ENCODE data around the gene TMPRSS6. TPM values are rescaled to one million over a fixed set of nuclear protein-coding genes. Genes with fewer than 3 reads are reported as not detected.

Gene TMPRSS6
- total and polyA plus RNA-seq, 2 experiments from 2014 or later: 0.05 TPM; not detected in 1

DNA sequence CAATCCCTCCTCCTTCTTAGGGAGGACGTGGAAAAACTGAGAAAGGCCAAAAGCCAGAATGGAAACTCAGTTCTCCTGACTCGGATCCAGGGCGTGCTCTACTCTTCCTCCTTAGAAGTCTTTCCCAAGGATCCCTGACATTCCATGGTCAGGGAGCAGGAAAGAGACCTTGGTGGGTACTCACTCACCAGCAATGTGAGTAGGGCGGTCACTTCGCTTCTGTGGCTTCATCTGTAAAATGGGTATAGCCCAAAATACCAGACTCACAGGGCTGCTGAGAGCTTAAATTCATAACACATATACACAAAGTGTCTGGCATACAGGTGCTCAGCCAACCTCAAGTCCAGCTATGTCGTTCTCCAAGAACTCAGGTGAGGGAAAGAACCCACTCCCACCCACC lies 58.6 kb downstream of the TMPRSS6 start:
- 64 to 71% methylated on average over 6 of the region's 6 CpGs for WGBS, 2 experiments (ENCODE audit: low coverage in 1 of 2, low lambda C conversion rate in 2 of 2, missing lambda C conversion rate in 2 of 2)
- H3K79me2 ChIP-seq (ENCODE audit: insufficient read depth): no peaks in the 10 kb centered on the region
- H3K27ac ChIP-seq: no peak overlapping the region
- H3K4me3 ChIP-seq: no peak overlapping the region
- H3K9me3 ChIP-seq (ENCODE audit: low read depth): no peaks in the 10 kb centered on the region
- H4K20me1 ChIP-seq (ENCODE audit: insufficient read depth): no peaks in the 10 kb centered on the region
- peaks cover 22% of the 10 kb centered on the region for H3K4me1 ChIP-seq (ENCODE audit: insufficient read depth)
- no peaks in the 10 kb centered on the region for H3K27me3 ChIP-seq (replicated peaks; ENCODE audit: insufficient read depth)
- no peak overlapping the region for H3K9ac ChIP-seq
- in situ Hi-C loops (cut with MboI): no loop called here
- H3K4me2 ChIP-seq (ENCODE audit: unreplicated experiment): no peak overlapping the region
- no peak for TF ChIP-seq EZH2phosphoT487 (IDR thresholded peaks at IDR 0.05; ENCODE audit: insufficient read depth, low read depth)
- no peak for TF ChIP-seq EZH2 (IDR thresholded peaks at IDR 0.05; ENCODE audit: insufficient read depth, poor library complexity, severe bottlenecking)
- H3K9me2 ChIP-seq (ENCODE audit: insufficient read depth): no peaks in the 10 kb centered on the region
- peaks cover 7% of the 10 kb centered on the region; the same call in 1 of the 2 replicates for H3F3A ChIP-seq (ENCODE audit: insufficient read depth)
- no peaks in the 10 kb centered on the region; the same call in 1 of the 2 replicates for H3K36me3 ChIP-seq (ENCODE audit: low read depth)
- no peak for DNase-seq
- no peak overlapping the region for H2AFZ ChIP-seq

DNA sequence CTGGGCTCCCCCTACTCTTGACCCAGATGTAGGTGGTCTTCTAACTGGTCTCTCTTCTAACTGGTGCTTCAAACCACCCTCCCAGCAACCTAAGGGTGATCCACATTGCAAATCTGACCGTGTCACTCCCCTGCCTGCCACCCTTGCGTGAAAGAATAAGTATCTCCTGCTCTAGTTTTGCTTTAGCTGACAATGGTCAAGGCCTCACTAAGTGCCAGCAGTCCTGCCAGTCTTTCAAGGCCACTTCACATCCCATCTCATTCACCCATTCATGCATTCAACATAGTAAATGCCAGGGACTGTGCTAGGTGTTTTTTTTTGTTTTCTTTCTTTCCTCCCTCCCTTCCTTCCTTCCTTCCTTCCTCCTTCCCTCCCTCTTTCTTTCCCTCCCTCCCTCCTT lies 60.3 kb downstream of the TMPRSS6 start:
- peaks cover 7% of the 10 kb centered on the region; the same call in 1 of the 2 replicates for H3F3A ChIP-seq (ENCODE audit: insufficient read depth)
- H3K36me3 ChIP-seq (ENCODE audit: low read depth): no peaks in the 10 kb centered on the region
- no peak overlapping the region for H2AFZ ChIP-seq
- DNase-seq: no peak
- no peaks in the 10 kb centered on the region for H4K20me1 ChIP-seq (ENCODE audit: insufficient read depth)
- no peak overlapping the region for H3K27ac ChIP-seq
- no peaks in the 10 kb centered on the region for H3K27me3 ChIP-seq (replicated peaks; ENCODE audit: insufficient read depth)
- in situ Hi-C loops (cut with MboI): no loop called here
- peaks cover 22% of the 10 kb centered on the region for H3K4me1 ChIP-seq (ENCODE audit: insufficient read depth)
- H3K9me2 ChIP-seq (ENCODE audit: insufficient read depth): no peaks in the 10 kb centered on the region
- H3K4me3 ChIP-seq: no peak overlapping the region
- 89 to 90% methylated on average over 2 of the region's 2 CpGs for WGBS, 2 experiments (ENCODE audit: low coverage in 1 of 2, low lambda C conversion rate in 2 of 2, missing lambda C conversion rate in 2 of 2)
- TF ChIP-seq EZH2 (IDR thresholded peaks at IDR 0.05; ENCODE audit: insufficient read depth, poor library complexity, severe bottlenecking) (no peak), EZH2phosphoT487 (IDR thresholded peaks at IDR 0.05; ENCODE audit: insufficient read depth, low read depth) (no peak)
- no peak overlapping the region for H3K4me2 ChIP-seq (ENCODE audit: unreplicated experiment)
- H3K9ac ChIP-seq: no peak overlapping the region
- H3K9me3 ChIP-seq (ENCODE audit: low read depth): no peaks in the 10 kb centered on the region
- H3K79me2 ChIP-seq (ENCODE audit: insufficient read depth): no peaks in the 10 kb centered on the region

DNA sequence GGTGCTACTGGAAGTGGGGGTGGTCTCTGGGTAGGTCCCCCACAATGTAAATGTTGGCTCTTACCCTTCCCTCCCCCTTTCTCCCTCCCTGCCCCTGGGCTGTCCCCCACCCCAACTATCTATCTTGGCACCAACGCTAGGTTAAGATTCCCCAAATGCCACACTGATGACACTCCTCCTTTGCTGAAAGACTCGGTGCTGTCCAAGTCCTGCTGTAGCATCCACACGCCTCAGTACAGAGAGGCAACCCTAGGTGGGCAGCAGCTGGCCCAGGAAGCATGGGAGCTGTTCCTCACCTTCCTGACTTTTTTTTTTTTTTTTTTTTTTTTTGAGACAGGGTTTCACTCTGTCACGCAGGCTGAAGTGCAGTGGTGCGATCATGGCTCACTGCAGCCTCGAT lies 61.4 kb downstream of the TMPRSS6 start:
- no peak overlapping the region for H3K27ac ChIP-seq
- in situ Hi-C loops (cut with MboI): no loop called here
- H3K36me3 ChIP-seq (ENCODE audit: low read depth): no peaks in the 10 kb centered on the region
- 71% methylated on average over 6 of the region's 6 CpGs for WGBS, 2 experiments (ENCODE audit: low coverage in 1 of 2, low lambda C conversion rate in 2 of 2, missing lambda C conversion rate in 2 of 2)
- no peak overlapping the region for H3K4me2 ChIP-seq (ENCODE audit: unreplicated experiment)
- no peaks in the 10 kb centered on the region for H3K27me3 ChIP-seq (replicated peaks; ENCODE audit: insufficient read depth)
- H3K4me1 ChIP-seq (ENCODE audit: insufficient read depth): peaks cover 14% of the 10 kb centered on the region
- TF ChIP-seq EZH2 (IDR thresholded peaks at IDR 0.05; ENCODE audit: insufficient read depth, poor library complexity, severe bottlenecking) (no peak), EZH2phosphoT487 (IDR thresholded peaks at IDR 0.05; ENCODE audit: insufficient read depth, low read depth) (no peak)
- no peaks in the 10 kb centered on the region for H4K20me1 ChIP-seq (ENCODE audit: insufficient read depth)
- peak; percentile 50 for DNase-seq
- no peak overlapping the region for H3K9ac ChIP-seq
- no peaks in the 10 kb centered on the region for H3K9me3 ChIP-seq (ENCODE audit: low read depth)
- H3K79me2 ChIP-seq (ENCODE audit: insufficient read depth): no peaks in the 10 kb centered on the region
- peaks cover 6% of the 10 kb centered on the region; the same call in 1 of the 2 replicates for H3F3A ChIP-seq (ENCODE audit: insufficient read depth)
- H3K9me2 ChIP-seq (ENCODE audit: insufficient read depth): no peaks in the 10 kb centered on the region
- no peak overlapping the region for H3K4me3 ChIP-seq
- H2AFZ ChIP-seq: no peak overlapping the region

DNA sequence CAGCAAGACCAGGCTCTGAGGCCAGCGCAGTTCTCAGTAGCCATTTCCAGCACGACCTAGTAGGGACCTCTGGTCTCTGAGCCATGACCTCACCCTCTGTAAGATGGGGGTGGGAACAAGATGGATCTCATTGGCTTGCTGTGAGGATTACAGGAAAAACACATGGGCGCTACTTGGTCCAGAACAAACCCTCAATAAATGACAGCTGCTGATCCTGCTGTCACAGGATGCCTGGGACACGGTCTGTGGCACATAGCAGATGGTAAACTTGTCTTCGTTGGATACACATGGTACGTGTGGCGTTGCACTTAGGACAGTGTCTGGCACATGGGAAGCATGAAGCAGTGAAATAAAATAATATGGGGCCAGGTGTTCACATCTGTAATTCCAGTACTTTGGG lies 62.5 kb downstream of the TMPRSS6 start:
- 80 to 82% methylated on average over 7 of the region's 7 CpGs for WGBS, 2 experiments (ENCODE audit: low coverage in 1 of 2, low lambda C conversion rate in 2 of 2, missing lambda C conversion rate in 2 of 2)
- DNase-seq: no peak

DNA sequence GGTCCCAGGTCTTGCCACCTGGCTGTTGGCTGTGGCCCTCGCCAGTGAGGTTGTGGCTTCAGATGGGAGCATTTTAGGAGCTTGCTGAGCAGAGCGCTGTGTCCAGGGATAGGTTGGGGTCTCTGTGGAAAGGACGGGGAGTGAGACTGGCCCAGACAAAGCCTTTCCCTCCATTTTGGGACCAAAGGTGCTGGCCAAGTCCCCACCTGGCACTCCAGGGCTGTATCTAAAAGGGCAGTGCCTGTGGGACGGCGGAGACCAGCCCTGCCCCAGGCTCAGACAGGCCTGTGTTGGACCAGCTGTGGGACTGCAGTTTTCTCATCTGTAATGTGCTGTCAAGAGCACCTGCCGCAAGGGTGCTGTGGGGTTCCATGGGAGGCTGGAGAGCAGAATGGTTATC lies 62.9 kb downstream of the TMPRSS6 start:
- H3K4me1 ChIP-seq (ENCODE audit: insufficient read depth): peaks cover 5% of the 10 kb centered on the region; the same call in 1 of the 2 replicates
- no peaks in the 10 kb centered on the region for H3K36me3 ChIP-seq (ENCODE audit: low read depth)
- no peak overlapping the region for H3K27ac ChIP-seq
- no peak overlapping the region for H3K4me3 ChIP-seq
- in situ Hi-C loops (cut with MboI): no loop called here
- no peak overlapping the region for H3K4me2 ChIP-seq (ENCODE audit: unreplicated experiment)
- H3K9me3 ChIP-seq (ENCODE audit: low read depth): no peaks in the 10 kb centered on the region
- no peaks in the 10 kb centered on the region for H4K20me1 ChIP-seq (ENCODE audit: insufficient read depth)
- no peak overlapping the region for H2AFZ ChIP-seq
- no peaks in the 10 kb centered on the region for H3K79me2 ChIP-seq (ENCODE audit: insufficient read depth)
- no peak for DNase-seq
- no peaks in the 10 kb centered on the region for H3F3A ChIP-seq (ENCODE audit: insufficient read depth)
- no peaks in the 10 kb centered on the region for H3K9me2 ChIP-seq (ENCODE audit: insufficient read depth)
- no peak overlapping the region for H3K9ac ChIP-seq
- 89 to 96% methylated on average over 6 of the region's 6 CpGs for WGBS, 2 experiments (ENCODE audit: low coverage in 1 of 2, low lambda C conversion rate in 2 of 2, missing lambda C conversion rate in 2 of 2)
- H3K27me3 ChIP-seq (replicated peaks; ENCODE audit: insufficient read depth): no peaks in the 10 kb centered on the region
- no peak for TF ChIP-seq EZH2phosphoT487 (IDR thresholded peaks at IDR 0.05; ENCODE audit: insufficient read depth, low read depth)
- TF ChIP-seq EZH2 (IDR thresholded peaks at IDR 0.05; ENCODE audit: insufficient read depth, poor library complexity, severe bottlenecking): no peak

More for the DNA sequence above, 62.5 kb downstream of the TMPRSS6 start:
- H3K79me2 ChIP-seq (ENCODE audit: insufficient read depth): no peaks in the 10 kb centered on the region
- H3K9me2 ChIP-seq (ENCODE audit: insufficient read depth): no peaks in the 10 kb centered on the region
- no peak overlapping the region for H3K4me3 ChIP-seq
- H3K4me2 ChIP-seq (ENCODE audit: unreplicated experiment): no peak overlapping the region
- H3K9ac ChIP-seq: no peak overlapping the region
- H3K27me3 ChIP-seq (replicated peaks; ENCODE audit: insufficient read depth): no peaks in the 10 kb centered on the region
- TF ChIP-seq EZH2 (IDR thresholded peaks at IDR 0.05; ENCODE audit: insufficient read depth, poor library complexity, severe bottlenecking) (no peak), EZH2phosphoT487 (IDR thresholded peaks at IDR 0.05; ENCODE audit: insufficient read depth, low read depth) (no peak)
- no peak overlapping the region for H2AFZ ChIP-seq
- no peak overlapping the region for H3K27ac ChIP-seq
- no peaks in the 10 kb centered on the region for H3K9me3 ChIP-seq (ENCODE audit: low read depth)
- H3F3A ChIP-seq (ENCODE audit: insufficient read depth): no peaks in the 10 kb centered on the region
- in situ Hi-C loops (cut with MboI): no loop called here
- no peaks in the 10 kb centered on the region for H4K20me1 ChIP-seq (ENCODE audit: insufficient read depth)
- H3K4me1 ChIP-seq (ENCODE audit: insufficient read depth): peaks cover 5% of the 10 kb centered on the region; the same call in 1 of the 2 replicates
- no peaks in the 10 kb centered on the region for H3K36me3 ChIP-seq (ENCODE audit: low read depth)
